Cardiac muscle cell (in vitro differentiated cells and primary cell): ENCODE results near the gene CSHL1. TPM values are rescaled to one million over a fixed set of nuclear protein-coding genes. Genes with fewer than 3 reads are reported as not detected.
"Not testable (repeated sequence)": the region's sequence is repeated elsewhere in the genome, so short reads cannot be mapped to it uniquely, and the experiment has no call there.

Experiments
- DNase-seq, 2 donors: peaks; one replicate each; pipeline versions ENCODE4 v3.0.0 to v3.0.0-alpha.2; 2010 to 2017; ENCODE audit warnings: low read depth in 1 of 2, low spot score in 1 of 2
- H3K27ac ChIP-seq: fragments of 200-600 bp; sonication (generic); 2 replicates; pipeline ENCODE4 v1.5.1; 2016
- H3K27me3 ChIP-seq: fragments of 200-600 bp; sonication (generic); 2 replicates; pipeline ENCODE4 v1.6.0; 2016; ENCODE audit warnings: control low read depth
- H3K36me3 ChIP-seq: fragments of 200-600 bp; sonication (generic); 2 replicates; pipeline ENCODE4 v1.5.1; 2016; ENCODE audit warnings: control low read depth
- H3K4me1 ChIP-seq: fragments of 200-600 bp; sonication (generic); 2 replicates; pipeline ENCODE4 v1.8.1; 2017; ENCODE audit warnings: low read depth, mild to moderate bottlenecking, mixed run types
- H3K4me3 ChIP-seq: fragments of 200-600 bp; sonication (generic); 2 replicates; pipeline ENCODE4 v1.5.1; 2016; ENCODE audit warnings: mild to moderate bottlenecking
- H3K9me3 ChIP-seq: fragments of 200-600 bp; sonication (generic); 2 replicates; pipeline ENCODE4 v1.5.1; 2017; ENCODE audit warnings: low read depth, mild to moderate bottlenecking, control low read depth
- CTCF ChIP-seq: IDR thresholded peaks from 2 replicates; pipeline ENCODE4 v1.5.1; 2012; ENCODE audit warnings: low read depth, mild to moderate bottlenecking, low read length
- polyA plus RNA-seq: library from polyadenylated mRNA; unstranded; fragments of >200 nt; fragmentation: Nextera tagmentation; extraction: Ambion mirVana; gene quantifications from 2 replicates; pipeline ENCODE4 v1.2.1, GENCODE V29; 2016
- total RNA-seq: library from RNA; depleted of rRNA; stranded (reverse); fragments of >200 nt; gene quantifications from 2 replicates; pipeline ENCODE4 v1.2.3, GENCODE V29; 2016

The CSHL1 gene
- total and polyA plus RNA-seq, 2 experiments from 2014 or later = not detected

- H3K4me1 ChIP-seq = no peaks in the 10 kb centered on the region
- no peaks in the 10 kb centered on the region for H3K27me3 ChIP-seq
- H3K36me3 ChIP-seq = no peaks in the 10 kb centered on the region
- no peak for DNase-seq
- no peak overlapping the region for H3K4me3 ChIP-seq
- H3K27ac ChIP-seq = no peak overlapping the region
- no peak for TF ChIP-seq CTCF
- H3K9me3 ChIP-seq = no peaks in the 10 kb centered on the region
Measured at GRCh38 chr17:63928172-63928666, 17.2 kb upstream of the CSHL1 start.

- H3K36me3 ChIP-seq = no peaks in the 10 kb centered on the region
- DNase-seq = no peak
- H3K9me3 ChIP-seq = no peaks in the 10 kb centered on the region
- H3K27ac ChIP-seq = no peak overlapping the region
- no peak overlapping the region for H3K4me3 ChIP-seq
- no peaks in the 10 kb centered on the region for H3K4me1 ChIP-seq
- H3K27me3 ChIP-seq = no peaks in the 10 kb centered on the region
- no peak for TF ChIP-seq CTCF
Measured at GRCh38 chr17:63927464-63928171, 16.6 kb upstream of the CSHL1 start.

GRCh38 chr17:63926164-63926563 lies 15.1 kb upstream of the CSHL1 start:
- DNase-seq = no peak
- Histone ChIP-seq H3K27me3 (no peaks in the 10 kb centered on the region), H3K9me3 (no peaks in the 10 kb centered on the region), H3K36me3 (no peaks in the 10 kb centered on the region), H3K27ac (no peak overlapping the region), H3K4me1 (no peaks in the 10 kb centered on the region), H3K4me3 (no peak overlapping the region)
- TF ChIP-seq CTCF = no peak

GRCh38 chr17:63925615-63926014 lies 14.6 kb upstream of the CSHL1 start:
- Histone ChIP-seq H3K4me1 (no peaks in the 10 kb centered on the region), H3K27me3 (no peaks in the 10 kb centered on the region), H3K36me3 (no peaks in the 10 kb centered on the region), H3K9me3 (no peaks in the 10 kb centered on the region), H3K27ac (no peak overlapping the region), H3K4me3 (no peak overlapping the region)
- TF ChIP-seq CTCF = no peak
- DNase-seq = no peak

DNA sequence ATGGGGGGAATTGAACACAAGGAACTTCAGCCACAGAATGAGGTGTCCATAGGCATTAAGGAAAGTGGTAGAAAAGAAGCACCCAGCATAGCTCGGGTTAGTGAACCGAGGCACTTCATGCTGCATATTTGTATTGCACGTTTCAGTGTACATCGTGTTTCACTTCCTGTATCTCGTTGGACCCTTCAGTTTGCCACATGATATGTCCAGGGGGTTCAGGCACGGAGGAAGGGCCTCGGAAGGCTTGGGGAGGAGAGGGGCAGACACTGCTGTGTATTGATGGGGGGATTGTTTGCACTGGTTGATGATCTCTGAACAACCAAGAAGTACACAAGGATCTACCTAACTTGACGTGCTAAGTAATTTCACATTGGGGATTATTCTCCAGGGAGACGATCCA lies 11.3 kb upstream of the CSHL1 start:
- not testable (repeated sequence) for H3K4me1 ChIP-seq, DNase-seq

DNA sequence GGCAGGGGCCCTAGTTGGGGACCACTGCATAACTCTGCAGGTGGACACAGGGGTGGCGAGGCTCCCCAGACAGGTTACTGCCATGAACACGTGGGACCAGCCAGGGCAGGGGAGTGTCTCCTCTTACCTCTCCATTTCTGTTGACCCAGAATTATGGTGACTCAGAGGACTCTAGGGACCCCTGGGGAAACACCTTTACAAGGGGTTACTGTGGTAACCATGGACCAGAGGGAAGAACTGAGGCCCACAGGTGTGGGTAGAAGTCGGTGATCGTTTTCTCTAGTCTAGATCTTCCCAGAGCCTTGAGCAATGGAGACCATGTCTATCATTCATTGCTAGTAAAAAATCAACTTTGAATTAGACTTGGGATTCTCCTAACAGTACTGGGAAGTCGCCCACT lies 9.7 kb upstream of the CSHL1 start:
- not testable (repeated sequence) for H3K4me1 ChIP-seq, H3K27me3 ChIP-seq, H3K4me3 ChIP-seq, H3K9me3 ChIP-seq, H3K27ac ChIP-seq, DNase-seq, H3K36me3 ChIP-seq

More for the DNA sequence above, 11.3 kb upstream of the CSHL1 start:
- not testable (repeated sequence) for H3K9me3 ChIP-seq, H3K4me3 ChIP-seq, H3K27ac ChIP-seq, H3K27me3 ChIP-seq, H3K36me3 ChIP-seq

DNA sequence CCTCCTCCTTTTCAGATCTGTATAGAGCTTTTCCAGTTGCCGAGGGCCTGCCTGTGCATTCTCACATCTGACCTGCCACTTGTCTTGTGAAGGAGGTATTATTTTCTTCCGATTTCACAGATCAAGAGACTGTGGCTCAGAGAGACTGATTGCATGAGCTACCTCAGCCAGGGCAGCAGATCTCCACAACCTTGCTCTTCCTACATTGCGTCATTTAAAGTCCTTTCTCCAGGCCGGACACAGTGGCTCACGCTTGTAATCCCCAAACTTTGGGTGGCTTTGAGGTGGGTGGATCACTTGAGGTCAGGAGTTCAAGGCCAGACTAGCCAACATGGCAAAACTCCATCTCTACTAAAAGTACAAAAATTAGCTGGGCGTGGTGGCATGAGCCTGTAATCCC lies 9.0 kb upstream of the CSHL1 start:
- H3K27me3 ChIP-seq, H3K9me3 ChIP-seq, H3K4me1 ChIP-seq, H3K36me3 ChIP-seq, H3K27ac ChIP-seq, DNase-seq, H3K4me3 ChIP-seq: not testable (repeated sequence)
